Central memory CD4-positive, alpha-beta T cell (primary cell): ENCODE results near the gene TBR1.

Experiments
- DNase-seq: peaks from one replicate; pipeline ENCODE4 v3.0.0; 2022

The TBR1 gene

GRCh38 chr2:161415034-161415986, 787 bp upstream of the TBR1 start:
- no peak for DNase-seq

- no peak for DNase-seq
These were observed 776 bp downstream of the TBR1 start for GRCh38 chr2:161416708-161417437.

GRCh38 chr2:161417438-161418274, 1.6 kb downstream of the TBR1 start:
- DNase-seq: no peak

GRCh38 chr2:161418275-161418714, 2.2 kb downstream of the TBR1 start:
- no peak for DNase-seq

DNA sequence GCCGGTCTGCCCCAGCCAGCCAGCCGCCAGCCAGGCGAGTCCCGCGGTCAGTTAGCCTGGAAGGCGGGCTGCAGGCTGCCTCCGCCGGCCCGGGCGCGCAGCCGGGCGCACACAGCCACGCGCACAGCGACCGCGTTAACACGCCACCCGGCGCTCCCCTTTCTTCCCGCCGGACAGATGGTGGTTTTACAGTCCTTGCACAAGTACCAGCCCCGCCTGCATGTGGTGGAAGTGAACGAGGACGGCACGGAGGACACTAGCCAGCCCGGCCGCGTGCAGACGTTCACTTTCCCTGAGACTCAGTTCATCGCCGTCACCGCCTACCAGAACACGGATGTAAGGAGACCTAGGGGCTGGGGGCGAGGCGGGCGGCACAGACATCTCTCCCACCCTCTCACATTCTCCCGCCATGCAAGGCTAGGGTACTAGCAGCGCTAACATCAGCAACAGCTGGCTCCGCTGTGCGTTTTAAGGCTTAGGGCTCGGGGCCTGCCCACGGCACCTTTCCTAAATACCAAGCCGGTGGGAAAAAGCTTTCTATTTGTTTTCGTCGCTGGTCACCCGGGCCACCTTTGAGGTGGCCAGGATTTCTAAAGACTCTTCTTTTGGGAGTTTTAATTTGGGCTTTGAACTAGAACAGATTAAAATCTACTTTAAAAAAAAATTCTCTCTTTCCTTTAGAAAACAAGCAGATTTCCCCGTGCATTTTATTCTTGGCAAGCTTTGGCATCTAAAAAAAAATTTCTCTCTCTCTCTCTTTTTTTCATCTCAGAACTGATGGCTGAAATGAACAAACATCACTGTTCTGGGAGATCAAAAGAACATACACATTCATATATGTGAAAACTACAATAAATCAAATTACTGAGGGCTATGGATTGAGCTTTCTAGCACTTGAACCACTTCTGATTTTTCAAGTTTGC, 2.9 kb downstream of the TBR1 start:
- DNase-seq: no peak

- DNase-seq: no peak
These were observed 3.6 kb downstream of the TBR1 start for GRCh38 chr2:161419638-161420190.

DNA sequence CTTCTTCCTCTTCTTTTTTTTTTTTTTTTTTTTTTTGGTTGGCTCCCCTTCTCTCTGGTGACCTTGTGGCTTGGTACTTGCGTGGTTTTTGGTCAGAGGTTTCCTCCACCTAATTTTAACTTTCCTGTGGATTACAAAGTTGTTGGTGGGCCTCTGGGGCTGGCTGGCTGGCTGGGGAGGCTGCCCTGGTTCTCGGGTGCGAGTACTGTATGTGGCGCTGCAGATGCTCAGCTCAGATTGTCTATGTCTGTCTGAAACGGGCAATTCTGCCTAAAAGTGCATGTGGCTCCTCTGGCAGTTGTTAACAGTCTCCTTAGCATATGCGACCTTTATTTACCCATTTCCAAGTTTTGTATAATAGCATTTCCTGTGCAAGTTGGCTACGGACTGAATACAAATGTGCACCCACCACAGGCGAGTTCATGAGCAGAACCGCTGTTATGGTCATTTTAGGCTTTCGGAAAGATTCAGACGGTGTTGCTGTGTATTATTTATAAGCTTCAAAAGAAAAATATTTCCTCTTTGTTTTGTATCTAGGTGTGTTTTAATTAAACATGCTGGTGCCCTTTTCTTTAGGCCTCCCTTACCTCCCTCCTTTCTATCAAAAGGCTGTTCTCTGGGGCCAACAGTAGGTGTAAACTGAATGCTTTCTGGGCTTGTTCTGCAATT, 4.4 kb downstream of the TBR1 start:
- DNase-seq: no peak

DNA sequence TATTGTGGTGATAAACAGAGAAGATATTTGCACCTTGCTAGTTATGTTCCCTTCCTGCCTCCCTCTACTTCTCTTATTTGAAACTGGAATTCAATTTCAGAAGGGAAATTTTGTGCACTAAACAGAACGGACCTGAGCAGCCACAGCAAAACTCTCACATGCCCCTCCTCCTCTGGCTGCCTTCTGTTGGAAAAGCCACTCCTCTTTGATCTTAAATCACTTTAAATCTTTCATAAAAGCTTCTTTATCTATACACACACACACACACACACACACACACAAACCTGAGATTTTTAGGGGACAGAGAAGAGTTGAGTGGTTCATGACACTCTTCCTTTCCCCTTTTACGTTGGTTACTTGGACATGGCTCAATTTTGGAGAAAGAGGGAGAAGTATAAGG, 5.6 kb downstream of the TBR1 start:
- no peak for DNase-seq

DNA sequence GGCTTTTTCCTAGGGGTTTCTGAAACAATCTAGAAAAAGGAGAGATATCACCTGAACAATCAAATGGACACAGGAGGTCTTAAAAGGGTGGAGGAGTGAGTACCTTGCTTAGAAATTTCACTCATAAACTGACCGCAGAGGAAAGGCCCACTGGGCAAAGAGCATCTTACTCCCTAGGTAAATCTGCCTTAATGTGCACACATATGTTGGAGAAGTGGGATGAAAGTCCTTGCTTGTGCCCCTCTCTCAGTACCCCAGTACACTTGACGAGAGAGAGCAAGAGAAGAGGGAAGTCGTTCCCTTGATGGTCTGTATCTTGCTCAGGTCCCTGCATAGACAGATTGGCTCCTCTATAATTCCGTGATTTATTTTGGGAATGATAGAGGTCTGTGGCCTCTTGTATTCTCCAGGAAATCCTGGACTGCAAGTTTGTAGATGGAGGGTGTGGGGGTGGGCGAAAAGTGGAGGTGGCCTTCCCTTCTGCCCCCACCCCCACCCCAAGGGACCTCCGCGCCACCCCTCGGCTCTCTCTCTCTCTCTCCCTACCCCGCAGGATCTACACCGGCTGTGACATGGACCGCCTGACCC, 6.8 kb downstream of the TBR1 start:
- DNase-seq: no peak

GRCh38 chr2:161423421-161424393, 7.6 kb downstream of the TBR1 start:
- no peak for DNase-seq

DNA sequence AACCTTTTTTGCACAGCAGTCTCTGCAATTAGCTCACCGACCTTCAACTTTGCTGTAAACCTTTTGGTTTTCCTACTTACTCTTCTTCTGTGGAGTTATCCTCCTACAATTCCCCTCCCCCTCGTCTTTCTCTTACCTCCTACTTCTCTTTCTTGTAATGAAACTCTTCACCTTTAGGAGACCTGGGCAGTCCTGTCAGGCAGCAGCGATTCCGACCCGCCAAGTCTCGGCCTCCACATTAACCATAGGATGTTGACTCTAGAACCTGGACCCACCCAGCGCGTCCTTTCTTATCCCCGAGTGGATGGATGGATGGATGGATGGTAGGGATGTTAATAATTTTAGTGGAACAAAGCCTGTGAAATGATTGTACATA, 8.3 kb downstream of the TBR1 start:
- DNase-seq: no peak

GRCh38 chr2:161424891-161425727, 9.0 kb downstream of the TBR1 start:
- no peak for DNase-seq

GRCh38 chr2:161425728-161426454, 9.8 kb downstream of the TBR1 start:
- DNase-seq: no peak

- no peak for DNase-seq
These were observed 10.4 kb downstream of the TBR1 start for GRCh38 chr2:161426455-161426921.

DNA sequence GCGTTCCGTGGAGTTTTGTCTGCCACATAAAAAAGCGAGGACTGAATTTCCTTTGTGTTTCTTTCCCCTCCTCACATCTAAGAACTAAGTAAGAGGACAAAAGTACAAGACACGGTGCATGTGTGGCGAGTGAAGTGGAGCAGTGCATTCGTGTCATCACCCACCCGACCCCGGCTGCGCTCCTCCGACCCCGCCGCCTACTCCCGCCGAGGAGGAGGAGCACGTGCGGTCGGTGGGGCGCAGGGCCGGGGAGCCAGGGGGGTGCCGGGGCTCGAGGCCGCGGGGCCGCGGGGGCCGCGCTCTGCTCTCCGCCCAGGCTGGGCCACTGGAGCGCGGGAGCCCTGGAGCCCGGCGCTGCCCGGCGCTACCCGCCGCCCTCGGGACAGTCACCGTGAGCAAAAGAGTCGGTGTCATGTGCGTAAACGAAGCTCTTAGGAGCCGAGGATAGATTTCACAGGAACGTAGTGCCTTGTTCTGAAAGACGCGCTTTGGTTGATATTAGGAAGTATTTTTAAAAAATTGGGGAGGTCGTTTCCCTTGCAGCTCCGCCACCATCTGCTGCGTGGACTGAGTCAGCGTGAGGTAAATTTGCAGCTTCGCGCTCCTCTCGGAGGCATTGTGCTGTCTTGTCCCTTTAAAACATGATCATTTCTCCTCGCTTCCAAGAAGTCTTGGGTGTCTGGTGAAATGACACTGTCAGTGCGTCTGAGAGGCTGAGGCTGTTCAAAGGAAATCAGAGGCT, 11.0 kb downstream of the TBR1 start:
- no peak for DNase-seq

GRCh38 chr2:161427664-161428587, 11.8 kb downstream of the TBR1 start:
- no peak for DNase-seq
